B cell (primary cell): ENCODE results near the gene PLCB3. TPM values are rescaled to one million over a fixed set of nuclear protein-coding genes. Genes with fewer than 3 reads are reported as not detected.

Experiments used
- ATAC-seq: fragments of 200-7000 bp; cut with Tn5 transposase; one replicate; pipeline ENCODE4 v1.10.0; 2021; ENCODE audit warnings: low read depth, mild to moderate bottlenecking, moderate number of reproducible peaks, moderate library complexity
- CTCF ChIA-PET: fragments of 350-600 bp; sonication (Branson Sonifier 250); formaldehyde crosslinking; loops from one replicate; lab custom pipeline; 2021; ENCODE audit warnings: antibody characterized with exemption, inconsistent platforms; lab: Charles Lee
- POLR2A ChIA-PET: fragments of 350-600 bp; sonication (Branson Sonifier 250); formaldehyde crosslinking; loops from one replicate; lab custom pipeline; 2021; ENCODE audit warnings: antibody characterized with exemption; lab: Charles Lee
- DNase-seq: peaks from one replicate; pipeline ENCODE4 v3.0.0; 2013
- H2AFZ ChIP-seq: 2 replicates; pipeline ENCODE4 v1.6.1; 2012; ENCODE audit warnings: mild to moderate bottlenecking, low read depth, low read length; ENCODE audit not compliant: insufficient read depth, poor library complexity, severe bottlenecking
- H3K27ac ChIP-seq, 2 donors: 1 replicate in 1 of 2; 2 replicates in 1 of 2; pipeline ENCODE4 v1.5.1; 2012 to 2013; ENCODE audit warnings: low read length in 2 of 2, mild to moderate bottlenecking in 2 of 2, moderate library complexity in 1 of 2
- H3K27me3 ChIP-seq, 4 experiments: fragments of 200-600 bp in 1 of 4; sonication (generic) in 1 of 4; replicated peaks in 1 of 4; 1 replicate in 2 of 4; 2 replicates in 2 of 4; pipeline versions ENCODE4 v1.6.1 to v1.7.0; 2013 to 2016; ENCODE audit warnings: low read length in 3 of 4, mild to moderate bottlenecking in 2 of 4, mixed read lengths in 1 of 4, moderate library complexity in 1 of 4; ENCODE audit not compliant: insufficient read depth in 4 of 4, control insufficient read depth in 3 of 4; ENCODE audit errors: control extremely low read depth in 1 of 4
- H3K36me3 ChIP-seq, 2 experiments: replicated peaks in 1 of 2; 1 replicate in 1 of 2; 2 replicates in 1 of 2; pipeline versions ENCODE4 v1.6.1 to v1.7.1; 2013; ENCODE audit warnings: low read length in 1 of 2; ENCODE audit not compliant: insufficient read depth in 2 of 2, control insufficient read depth in 1 of 2; ENCODE audit errors: control extremely low read depth in 1 of 2, extremely low read depth in 1 of 2
- H3K4me1 ChIP-seq, 2 donors: fragments of 200-600 bp in 1 of 2; sonication (generic) in 1 of 2; 1 replicate in 1 of 2; 2 replicates in 1 of 2; pipeline versions ENCODE4 v1.5.1 to v1.6.1; 2013 to 2017; ENCODE audit warnings: low read length in 2 of 2; ENCODE audit not compliant: control insufficient read depth in 2 of 2, insufficient read depth in 2 of 2
- H3K4me2 ChIP-seq: replicated peaks from 2 replicates; pipeline ENCODE3; 2012; ENCODE audit warnings: mild to moderate bottlenecking, low read depth, low read length; ENCODE audit not compliant: poor library complexity, severe bottlenecking
- H3K4me3 ChIP-seq, 5 experiments: fragments of 200-600 bp in 1 of 5; sonication (generic) in 1 of 5; 1 replicate in 3 of 5; 2 replicates in 2 of 5; pipeline versions ENCODE4 v1.5.1 to v1.7.0; 2011 to 2016; ENCODE audit warnings: low read length in 4 of 5, mild to moderate bottlenecking in 4 of 5, low read depth in 2 of 5, control low read depth in 1 of 5, moderate library complexity in 1 of 5; ENCODE audit not compliant: insufficient read depth in 1 of 5; ENCODE audit errors: control extremely low read depth in 1 of 5, extremely low read depth in 1 of 5
- H3K79me2 ChIP-seq: fragments of 200-600 bp; sonication (generic); one replicate; pipeline ENCODE4 v1.6.0; 2016; ENCODE audit warnings: low read length; ENCODE audit not compliant: control insufficient read depth, insufficient read depth
- H3K9ac ChIP-seq: fragments of 200-600 bp; sonication (generic); 2 replicates; pipeline ENCODE4 v1.6.1; 2017; ENCODE audit warnings: mild to moderate bottlenecking, low read length, moderate library complexity
- H3K9me3 ChIP-seq, 3 donors: one replicate each; pipeline versions ENCODE4 v1.6.1 to v1.7.1; 2013; ENCODE audit warnings: low read length in 2 of 3; ENCODE audit not compliant: control insufficient read depth in 2 of 3, insufficient read depth in 1 of 3; ENCODE audit errors: control extremely low read depth in 1 of 3
- H4K20me1 ChIP-seq: 2 replicates; pipeline ENCODE4 v1.6.0; 2012; ENCODE audit warnings: mild to moderate bottlenecking, low read length; ENCODE audit not compliant: insufficient read depth, control insufficient read depth, poor library complexity, severe bottlenecking
- H3K27ac Mint-ChIP-seq: one replicate; pipeline ENCODE4 v1.8.0; 2021; ENCODE audit warnings: mixed read lengths
- H3K27me3 Mint-ChIP-seq: one replicate; pipeline ENCODE4 v1.8.0; 2021; ENCODE audit warnings: mixed read lengths
- H3K4me1 Mint-ChIP-seq: one replicate; pipeline ENCODE4 v1.8.0; 2021; ENCODE audit warnings: mixed read lengths
- H3K4me3 Mint-ChIP-seq: one replicate; pipeline ENCODE4 v1.8.0; 2021; ENCODE audit warnings: mixed read lengths
- H3K9me3 Mint-ChIP-seq: one replicate; pipeline ENCODE4 v1.8.0; 2022; ENCODE audit warnings: mixed read lengths; ENCODE audit not compliant: insufficient read depth
- CTCF ChIP-seq: fragments of 200-600 bp; IDR thresholded peaks from one replicate; pipeline ENCODE4 v1.8.0; 2022; ENCODE audit warnings: antibody characterized with exemption, mild to moderate bottlenecking
- EZH2 ChIP-seq: IDR thresholded peaks from 2 replicates; pipeline ENCODE4 v1.6.1; 2012; ENCODE audit warnings: borderline replicate concordance, low read depth, mild to moderate bottlenecking, moderate library complexity, low read length; ENCODE audit not compliant: insufficient read depth, poor library complexity, severe bottlenecking
- WGBS: methylation state at CpG from one replicate; pipeline ENCODE4 v1.1.5; 2013; ENCODE audit warnings: missing lambda C conversion rate; ENCODE audit not compliant: insufficient coverage; 5-methylcytosine and 5-hydroxymethylcytosine counted together
- intact Hi-C: fragments of 100-400 bp; cut with micrococcal nuclease; formaldehyde crosslinking; loops from one replicate; pipeline ENCODE4 v1.10.0; 2022
- polyA plus RNA-seq: library from polyadenylated mRNA; depleted of rRNA; stranded (reverse); fragments of >200 nt; gene quantifications from 2 replicates; pipeline ENCODE4 v1.2.3, GENCODE V29; 2012
- total RNA-seq, 2 donors: library from RNA; stranded (reverse); fragments of 120-200 nt in 1 of 2; gene quantifications; 1 replicate in 1 of 2; 2 replicates in 1 of 2; pipeline versions ENCODE4 v1.2.3 to v1.2.4, GENCODE V29; 2013 to 2022

PLCB3 gene
- total and polyA plus RNA-seq, 2 donors (not counting 1 experiment from before 2014, with no cell fraction given), result 3.0 to 8.1 TPM

DNA sequence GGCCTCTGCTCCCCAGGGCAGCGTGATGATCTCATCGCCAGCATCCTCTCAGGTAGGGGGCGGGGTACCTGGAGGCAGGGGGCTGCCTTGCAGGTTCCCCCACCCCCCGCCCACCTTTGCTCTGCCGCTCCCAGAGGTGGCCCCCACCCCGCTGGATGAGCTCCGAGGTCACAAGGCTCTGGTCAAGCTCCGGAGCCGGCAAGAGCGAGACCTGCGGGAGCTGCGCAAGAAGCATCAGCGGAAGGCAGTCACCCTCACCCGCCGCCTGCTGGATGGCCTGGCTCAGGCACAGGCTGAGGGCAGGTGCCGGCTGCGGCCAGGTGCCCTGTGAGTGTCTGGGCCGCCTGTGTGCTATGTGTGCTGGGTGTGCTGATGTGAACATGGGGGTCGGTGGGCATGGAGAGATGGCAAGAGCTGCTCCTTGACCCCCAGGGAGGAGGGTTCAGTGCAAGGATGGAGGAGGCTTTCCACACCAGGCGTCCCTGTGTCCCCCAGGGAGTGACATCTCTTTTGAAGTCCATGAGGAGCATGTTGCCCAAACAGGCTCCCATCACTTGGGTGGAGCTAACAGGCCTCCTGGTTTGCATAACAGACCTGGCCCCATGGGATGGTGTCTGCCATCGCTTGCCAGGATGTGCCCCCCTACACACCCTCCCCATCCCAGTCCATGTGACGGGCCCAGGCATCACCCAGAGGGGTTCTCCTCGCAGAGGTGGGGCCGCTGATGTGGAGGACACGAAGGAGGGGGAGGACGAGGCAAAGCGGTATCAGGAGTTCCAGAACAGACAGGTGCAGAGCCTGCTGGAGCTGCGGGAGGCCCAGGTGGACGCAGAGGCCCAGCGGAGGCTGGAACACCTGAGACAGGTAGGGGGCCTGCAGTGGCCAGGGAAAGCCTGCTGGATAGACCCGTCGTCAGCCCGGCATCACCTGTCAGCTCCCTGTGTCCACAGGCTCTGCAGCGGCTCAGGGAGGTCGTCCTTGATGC, 14.1 kb downstream of the PLCB3 start:
- ChIA-PET CTCF (interaction anchor here (1.0 kb wide), 1 partner anchor 14 kb away, joined by 3 read pairs; the partner anchor contains the start of gene PLCB3), POLR2A (interaction anchor here (1.5 kb wide), 1 partner anchor 60 kb away, joined by 5 read pairs; the partner anchor contains the start of gene FERMT3)
- no peaks in the 10 kb centered on the region for H3K27me3 Mint-ChIP-seq
- DNase-seq (no peak), ATAC-seq (no peak)
- Histone ChIP-seq H3K4me2 (no peak overlapping the region), H3K9me3 (peaks cover 0 to 3% (median 0%) of the 10 kb centered on the region in 3 donors), H3K9ac (no peak overlapping the region), H3K79me2 (no peaks in the 10 kb centered on the region), H3K4me3 (no peak overlapping the region), H3K27ac (no peak overlapping the region), H2AFZ (no peak overlapping the region), H3K4me1 (peaks cover 9 to 17% of the 10 kb centered on the region in 2 donors), H4K20me1 (no peaks in the 10 kb centered on the region), H3K36me3 (no peaks in the 10 kb centered on the region), H3K27me3 (no peaks in the 10 kb centered on the region)
- H3K4me3 Mint-ChIP-seq, result no peak overlapping the region
- no peak overlapping the region for H3K27ac Mint-ChIP-seq
- TF ChIP-seq CTCF (no peak), EZH2 (no peak)
- 83% methylated on average over 35 of the region's 35 CpGs for WGBS
- no peaks in the 10 kb centered on the region for H3K9me3 Mint-ChIP-seq
- peaks cover 15% of the 10 kb centered on the region for H3K4me1 Mint-ChIP-seq
- intact Hi-C loops, result no loop called here

DNA sequence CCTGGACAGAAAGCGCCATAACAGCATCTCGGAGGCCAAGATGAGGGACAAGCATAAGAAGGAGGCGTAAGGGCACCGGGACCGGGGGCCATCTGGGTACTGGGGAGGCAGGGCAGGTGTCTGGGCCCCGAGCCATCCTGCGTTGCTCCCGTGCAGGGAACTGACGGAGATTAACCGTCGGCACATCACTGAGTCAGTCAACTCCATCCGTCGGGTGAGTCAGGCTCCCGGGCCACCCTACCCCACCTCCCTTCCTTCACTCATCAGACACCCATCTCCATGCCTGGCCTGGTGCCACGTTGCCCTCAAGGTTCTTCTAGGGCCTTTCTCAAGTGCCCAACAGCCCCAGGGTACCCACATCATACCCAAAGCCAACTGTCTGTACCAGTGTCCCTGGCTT, 15.0 kb downstream of the PLCB3 start:
- no peak overlapping the region for H3K27ac ChIP-seq
- Mint-ChIP-seq H3K9me3 (no peaks in the 10 kb centered on the region), H3K4me1 (peaks cover 15% of the 10 kb centered on the region), H3K4me3 (no peak overlapping the region), H3K27me3 (no peaks in the 10 kb centered on the region), H3K27ac (no peak overlapping the region)
- no peak overlapping the region for H3K4me2 ChIP-seq
- no peak overlapping the region for H3K9ac ChIP-seq
- CTCF ChIA-PET, result no interaction called here
- peaks cover 9 to 21% of the 10 kb centered on the region in 2 donors for H3K4me1 ChIP-seq
- POLR2A ChIA-PET, result no interaction called here
- intact Hi-C loops, result no loop called here
- H4K20me1 ChIP-seq, result no peaks in the 10 kb centered on the region
- TF ChIP-seq EZH2 (no peak), CTCF (no peak)
- H3K4me3 ChIP-seq, result no peak overlapping the region
- no peaks in the 10 kb centered on the region for H3K79me2 ChIP-seq
- DNase-seq (no peak), ATAC-seq (no peak)
- no peaks in the 10 kb centered on the region for H3K27me3 ChIP-seq
- H3K9me3 ChIP-seq, result peaks cover 0 to 3% (median 0%) of the 10 kb centered on the region in 3 donors
- H2AFZ ChIP-seq, result no peak overlapping the region
- 94% methylated on average over 14 of the region's 15 CpGs for WGBS
- H3K36me3 ChIP-seq, result no peaks in the 10 kb centered on the region
